ENCODE measurements around the gene EHD4. TPM values are rescaled to one million over a fixed set of nuclear protein-coding genes. Genes with fewer than 3 reads are reported as not detected.

The EHD4 gene
- total RNA-seq, 4 donors from 2014 or later: 30.5 to 88.6 (median 37.8) TPM

GRCh38 chr15:41927536-41927935 is 44.8 kb downstream of the EHD4 start:
- no peak for ATAC-seq (ENCODE audit: low FRiP score)
- no peak for TF ChIP-seq CTCF (IDR thresholded peaks at IDR 0.05)
- no peak for DNase-seq (ENCODE audit: low spot score)

- no peak for TF ChIP-seq CTCF (IDR thresholded peaks at IDR 0.05)
- DNase-seq (ENCODE audit: low spot score) (no peak), ATAC-seq (ENCODE audit: low FRiP score) (no peak)
These were observed 45.9 kb downstream of the EHD4 start for GRCh38 chr15:41926185-41927056.

DNA sequence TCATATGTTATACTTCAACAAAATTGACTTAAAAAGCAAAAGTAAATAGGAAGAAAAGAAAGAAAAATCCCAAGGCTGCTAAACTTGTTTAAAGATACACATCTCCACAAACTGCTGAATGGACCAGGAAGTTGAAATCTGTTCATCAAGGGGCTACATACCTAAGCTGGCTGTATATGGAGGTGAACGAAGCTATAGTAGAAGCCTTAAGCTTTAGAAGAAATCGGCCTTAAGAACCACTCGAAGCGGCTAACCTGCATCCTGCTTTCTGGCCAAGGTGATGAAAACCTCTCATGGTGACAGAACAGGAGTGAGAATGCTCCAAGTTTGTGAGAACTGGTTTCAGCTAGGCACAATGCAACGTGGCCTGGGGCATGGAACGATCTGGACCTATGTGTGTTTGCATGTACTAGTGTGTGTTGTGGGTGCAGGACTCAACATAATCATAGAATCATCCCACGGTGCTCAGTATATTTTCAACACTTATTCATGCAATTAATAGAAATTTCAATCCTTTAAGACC is 47.2 kb downstream of the EHD4 start:
- DNase-seq (ENCODE audit: low spot score) (no peak), ATAC-seq (ENCODE audit: low FRiP score) (no peak)

GRCh38 chr15:41923401-41923997 is 48.9 kb downstream of the EHD4 start:
- ATAC-seq (ENCODE audit: low FRiP score): no peak
- DNase-seq (ENCODE audit: low spot score): no peak
- no peak for TF ChIP-seq CTCF (IDR thresholded peaks at IDR 0.05)

More for the DNA sequence above, 47.2 kb downstream of the EHD4 start:
- no peak for TF ChIP-seq CTCF (IDR thresholded peaks at IDR 0.05)

GRCh38 chr15:41922353-41922752 is 50.0 kb downstream of the EHD4 start:
- TF ChIP-seq CTCF (IDR thresholded peaks at IDR 0.05): no peak
- DNase-seq (ENCODE audit: low spot score) (no peak), ATAC-seq (ENCODE audit: low FRiP score) (no peak)

GRCh38 chr15:41921639-41922038 is 50.7 kb downstream of the EHD4 start:
- no peak for ATAC-seq (ENCODE audit: low FRiP score)

More at GRCh38 chr15:41921639-41922038, 50.7 kb downstream of the EHD4 start:
- TF ChIP-seq CTCF (IDR thresholded peaks at IDR 0.05): no peak
- no peak for DNase-seq (ENCODE audit: low spot score)
